ENCODE results near the gene TMEM184C.

- TF ChIP-seq CTCF (IDR thresholded peaks at IDR 0.05; ENCODE audit: low read depth, low read length, poor library complexity, severe bottlenecking) (no peak), EZH2phosphoT487 (IDR thresholded peaks at IDR 0.05; ENCODE audit: borderline replicate concordance, low read length) (no peak)
Measured at GRCh38 chr4:147596981-147597380, 20.2 kb upstream of the TMEM184C start.

Data from DOHH2 (cell line).